Right cardiac atrium (tissue), 5 donors: ENCODE data around the gene ANKRD11. TPM values are rescaled to one million over a fixed set of nuclear protein-coding genes. Genes with fewer than 3 reads are reported as not detected.
A peak's percentile ranks its signal among the peaks of the same experiment; 100 is the strongest.

Experiments used
- ATAC-seq, 2 donors: fragments of 200-7000 bp; cut with Tn5 transposase; one replicate each; pipeline versions ENCODE4 v1.8.0 to v1.9.1; 2020; ENCODE audit warnings: moderate library complexity in 2 of 2, mild to moderate bottlenecking in 1 of 2
- DNase-seq, 3 donors: peaks; one replicate each; pipeline ENCODE4 v3.0.0-alpha.2; 2020
- H3K27ac ChIP-seq: one replicate; pipeline ENCODE4 v1.5.1; 2013; ENCODE audit warnings: mild to moderate bottlenecking, low read length, control low read depth, moderate library complexity
- H3K27me3 ChIP-seq: one replicate; pipeline ENCODE4 v1.6.1; 2013; ENCODE audit not compliant: control insufficient read depth, insufficient read depth
- H3K4me1 ChIP-seq: one replicate; pipeline ENCODE4 v1.6.1; 2013; ENCODE audit warnings: low read length; ENCODE audit not compliant: control insufficient read depth, insufficient read depth
- H3K4me3 ChIP-seq: one replicate; pipeline ENCODE4 v1.5.1; 2013; ENCODE audit warnings: low read length, control low read depth
- H3K9me3 ChIP-seq: one replicate; pipeline ENCODE4 v1.6.1; 2013; ENCODE audit warnings: low read length; ENCODE audit not compliant: control insufficient read depth
- WGBS: extraction: QIAGEN DNeasy Blood & Tissue Kit; methylation state at CpG from one replicate; pipeline ENCODE4 v1.1.7; 2013; 5-methylcytosine and 5-hydroxymethylcytosine counted together
- intact Hi-C, 4 donors: fragments of 100-400 bp; cut with DNase I; formaldehyde crosslinking; loops; one replicate each; pipeline versions ENCODE4 v1.11.0 to v1.14.0; 2022 to 2023
- polyA plus RNA-seq: library from polyadenylated mRNA; stranded (reverse); fragments of 200-250 nt; gene quantifications from one replicate; pipeline ENCODE4 v1.2.3, GENCODE V29; 2013
- total RNA-seq, 4 donors: library from RNA; stranded (reverse); fragmentation: NEBNext Ultra II Directional; extraction: Animal tissue kit (Norgen Biotek cat#: 25700); gene quantifications; one replicate each; pipeline ENCODE4 v1.2.1, GENCODE V29; 2021
- donor health status: healthy with polysubstance abuse.
- donor health status: DM: no; HTN: yes; CAD: no.
- donor health status: DM: no; HTN: no; CAD: no.
- donor health status: DM: no; HTN: yes; CAD: no; lungs with severe emphysema.
- donor health status: DM: yes; HTN: yes; CAD: no.

Gene ANKRD11
- total and polyA plus RNA-seq, 5 donors, result 75.3 to 98.9 (median 95.3) TPM

DNA sequence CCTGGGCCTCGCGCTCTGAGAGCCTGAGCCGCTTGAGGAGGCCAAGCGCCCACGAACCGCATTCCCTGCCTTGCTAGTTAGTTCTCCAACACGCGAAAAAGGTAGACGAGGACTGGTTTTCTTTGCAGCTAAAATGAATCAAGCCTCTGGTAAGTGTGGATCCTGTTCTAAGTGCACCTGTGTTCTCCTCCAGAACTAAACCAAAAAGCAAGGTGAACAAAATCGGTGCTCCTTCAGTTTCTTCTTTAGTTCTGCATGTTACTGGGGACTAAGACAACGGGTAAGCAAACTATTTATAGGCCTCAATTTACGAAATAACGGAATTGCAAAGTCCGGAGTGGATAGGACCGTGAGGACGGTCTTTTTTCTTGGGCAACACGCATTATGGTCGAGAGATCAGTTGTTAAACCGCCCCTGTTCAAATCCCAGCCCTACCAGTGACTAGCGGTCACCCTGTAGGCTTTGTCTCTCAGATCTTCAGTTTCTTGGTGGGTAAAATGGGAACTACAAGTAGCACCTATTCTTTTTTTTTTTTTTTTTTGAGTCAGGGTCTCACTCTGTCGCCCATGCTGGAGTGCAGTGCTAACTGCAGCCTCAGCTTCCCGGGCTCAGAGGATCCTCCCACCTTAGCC lies 993 bp upstream of the ANKRD11 start:
- DNase-seq (peak in 1 of 3 donors; percentile 12), ATAC-seq (no peak)
- Histone ChIP-seq H3K27ac (peak overlapping the region; percentile 95), H3K4me3 (peak overlapping the region; percentile 83), H3K4me1 (peaks cover 8% of the 10 kb centered on the region), H3K27me3 (no peaks in the 10 kb centered on the region), H3K9me3 (no peaks in the 10 kb centered on the region)
- WGBS, result 3% methylated on average over 22 of the region's 22 CpGs
- intact Hi-C loops, result loop anchor here in 1 of 4 donors (10.0 kb wide), 1 partner anchor 157 kb away; no protein-coding TSS in a partner anchor

DNA sequence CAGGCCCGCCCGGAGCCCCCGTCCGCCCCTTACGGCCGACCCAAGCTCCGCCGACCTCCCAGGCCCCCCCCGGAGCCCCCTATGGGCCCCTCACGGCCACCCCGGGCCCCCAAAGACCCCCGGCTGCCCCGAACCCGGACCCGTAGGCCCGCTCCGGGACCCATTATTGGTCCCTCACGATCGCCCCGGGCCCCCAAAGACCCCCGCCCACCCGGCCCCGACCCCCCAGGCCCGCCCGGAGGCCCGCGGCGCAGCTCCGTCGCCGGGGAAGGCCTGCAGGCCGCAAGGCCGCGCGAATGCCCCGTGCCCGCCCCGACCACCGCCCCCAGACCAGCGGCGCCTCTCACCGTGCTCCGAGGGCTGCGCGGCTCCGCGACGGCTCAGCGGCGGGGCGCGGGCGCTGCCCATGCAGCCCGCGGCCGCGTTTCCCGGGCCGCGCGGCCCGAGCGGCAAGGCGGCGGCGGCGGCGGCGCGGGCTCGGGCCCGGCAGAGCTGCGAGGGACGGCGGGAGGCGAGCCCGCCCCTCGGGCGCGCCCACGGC lies 393 bp downstream of the ANKRD11 start:
- H3K27ac ChIP-seq, result peak overlapping the region; percentile 95
- H3K9me3 ChIP-seq, result no peaks in the 10 kb centered on the region
- no peak for ATAC-seq
- intact Hi-C loops, result loop anchor here in 3 of 4 donors (5.0 to 10.0 kb wide), 3 partner anchors 85 to 155 kb away; no protein-coding TSS in a partner anchor
- peak; percentile 30 to 73 (median 67) for DNase-seq
- no peaks in the 10 kb centered on the region for H3K27me3 ChIP-seq
- under 1% methylated on average over 81 of the region's 81 CpGs for WGBS
- peak overlapping the region; percentile 100 for H3K4me3 ChIP-seq
- peaks cover 9% of the 10 kb centered on the region for H3K4me1 ChIP-seq

DNA sequence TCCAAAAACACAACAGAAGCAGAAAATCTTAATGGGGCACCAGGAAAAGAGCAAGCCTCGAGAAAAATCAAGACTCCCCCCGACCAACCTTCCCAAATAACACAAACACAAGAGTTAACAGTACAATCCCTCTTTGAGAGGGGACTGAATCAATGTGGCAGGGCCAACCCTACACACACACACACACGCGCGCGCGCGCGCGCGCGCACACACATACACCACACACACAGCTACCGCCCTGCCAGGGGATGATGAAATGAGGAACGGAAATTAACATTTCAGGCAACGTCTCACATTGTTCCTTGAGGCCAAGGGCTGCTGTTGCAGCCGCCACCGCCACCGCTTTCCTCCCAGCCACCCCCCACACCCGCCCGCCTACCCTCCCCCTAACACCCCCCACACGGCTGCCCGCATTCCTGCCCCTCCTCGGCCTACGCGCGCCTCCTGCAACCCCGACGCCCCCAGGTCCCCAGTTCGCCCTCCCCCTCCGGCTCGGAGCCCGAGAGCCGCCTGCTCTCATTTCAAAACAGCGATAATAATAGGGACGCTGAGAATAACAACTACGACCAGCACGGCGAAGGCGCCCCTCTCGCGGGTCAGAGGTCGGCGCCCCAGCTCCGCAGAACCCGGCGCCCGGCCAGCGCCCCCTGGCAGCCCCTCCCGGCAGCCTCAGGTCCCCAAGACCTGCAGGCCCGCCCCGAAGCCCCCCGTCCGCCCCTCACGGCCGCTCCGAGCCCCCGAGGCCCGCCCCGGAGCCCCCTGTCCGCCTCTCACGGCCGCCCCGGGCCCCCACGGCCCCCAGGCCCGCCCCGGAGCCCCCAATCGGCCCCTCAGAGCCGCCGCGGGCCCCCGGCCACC lies 1.1 kb downstream of the ANKRD11 start:
- Histone ChIP-seq H3K4me1 (peaks cover 11% of the 10 kb centered on the region), H3K4me3 (peak overlapping the region; percentile 100), H3K9me3 (no peaks in the 10 kb centered on the region), H3K27ac (peak overlapping the region; percentile 94), H3K27me3 (no peaks in the 10 kb centered on the region)
- intact Hi-C loops, result loop anchor here in 2 of 4 donors (5.0 to 10.0 kb wide), 2 partner anchors 84 to 152 kb away; no protein-coding TSS in a partner anchor
- peak; percentile 52 to 65 for ATAC-seq
- under 1% methylated on average over 71 of the region's 71 CpGs for WGBS
- DNase-seq, result peak; percentile 84 to 94 (median 94)

DNA sequence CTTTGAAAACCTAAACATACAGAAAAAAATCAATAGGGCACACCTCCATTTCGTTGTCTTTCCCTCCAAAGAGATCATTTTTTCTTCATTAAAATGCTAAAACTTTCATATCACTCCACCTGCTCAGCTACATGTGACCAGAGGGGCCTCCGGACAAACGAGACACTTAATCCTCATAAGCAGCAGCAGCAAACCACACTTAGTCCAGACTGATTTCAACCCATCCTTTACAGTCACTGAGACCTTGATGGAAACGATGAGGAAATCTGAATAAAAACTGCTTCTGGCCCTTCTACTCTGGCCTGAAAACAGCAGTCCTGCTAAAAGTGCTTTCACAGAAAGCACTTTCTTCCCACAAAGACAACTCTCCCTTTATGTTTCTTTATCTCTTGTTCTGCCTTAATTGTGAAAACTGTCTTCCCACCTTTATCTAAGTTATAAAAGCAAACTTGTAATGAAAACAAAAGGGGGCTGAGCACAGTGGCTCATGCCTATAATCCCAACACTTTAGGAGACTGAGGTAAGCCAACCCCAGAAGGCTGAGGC lies 4.6 kb downstream of the ANKRD11 start:
- Histone ChIP-seq H3K27ac (no peak overlapping the region), H3K4me1 (peaks cover 21% of the 10 kb centered on the region), H3K27me3 (no peaks in the 10 kb centered on the region), H3K9me3 (no peaks in the 10 kb centered on the region), H3K4me3 (no peak overlapping the region)
- 44% methylated on average over 4 of the region's 4 CpGs for WGBS
- DNase-seq, result no peak
- intact Hi-C loops, result loop anchor here in 2 of 4 donors (5.0 to 10.0 kb wide), 2 partner anchors 81 to 148 kb away; no protein-coding TSS in a partner anchor
- ATAC-seq, result no peak

DNA sequence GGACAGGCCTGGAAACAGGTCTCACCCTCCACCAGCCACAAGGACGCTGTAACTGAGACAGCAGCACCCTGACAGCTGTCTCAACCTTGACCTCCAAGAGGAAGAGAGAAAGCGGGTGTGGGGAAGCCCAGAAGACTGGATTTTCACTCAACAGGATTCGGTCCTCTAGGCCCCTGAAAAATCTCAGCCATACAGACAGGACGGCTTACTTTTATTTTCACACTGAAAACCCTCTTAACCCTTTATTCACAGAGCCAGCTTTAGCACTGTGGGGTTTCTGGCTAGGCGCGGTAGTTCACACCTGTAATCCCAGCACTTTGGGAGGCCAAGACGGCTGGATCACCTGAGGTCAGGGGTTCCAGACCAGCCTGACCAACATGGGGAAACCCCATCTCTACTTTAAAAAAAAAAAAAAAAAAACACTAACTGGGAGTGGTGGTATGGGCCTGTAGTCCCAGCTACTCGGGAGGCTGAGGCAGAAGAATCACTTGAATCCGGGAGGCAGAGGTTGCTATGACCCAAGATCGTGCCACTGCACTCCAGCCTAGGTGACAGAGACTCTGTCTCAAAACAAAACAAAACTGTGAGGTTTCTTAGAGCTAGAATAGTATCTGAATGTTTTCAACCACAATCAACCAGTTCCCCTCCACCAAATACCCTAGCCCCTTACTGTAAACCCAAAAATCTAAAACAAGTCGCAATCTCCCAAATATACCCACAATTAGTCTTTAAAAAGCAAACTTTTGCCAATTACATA lies 5.3 kb downstream of the ANKRD11 start:
- Histone ChIP-seq H3K27ac (peak overlapping the region; percentile 30), H3K4me1 (peaks cover 21% of the 10 kb centered on the region), H3K4me3 (no peak overlapping the region), H3K27me3 (no peaks in the 10 kb centered on the region), H3K9me3 (no peaks in the 10 kb centered on the region)
- DNase-seq, result peak in 1 of 3 donors; percentile 17
- ATAC-seq, result no peak
- intact Hi-C loops, result loop anchor here in 2 of 4 donors (5.0 to 10.0 kb wide), 2 partner anchors 80 to 148 kb away; no protein-coding TSS in a partner anchor
- 70% methylated on average over 11 of the region's 11 CpGs for WGBS

DNA sequence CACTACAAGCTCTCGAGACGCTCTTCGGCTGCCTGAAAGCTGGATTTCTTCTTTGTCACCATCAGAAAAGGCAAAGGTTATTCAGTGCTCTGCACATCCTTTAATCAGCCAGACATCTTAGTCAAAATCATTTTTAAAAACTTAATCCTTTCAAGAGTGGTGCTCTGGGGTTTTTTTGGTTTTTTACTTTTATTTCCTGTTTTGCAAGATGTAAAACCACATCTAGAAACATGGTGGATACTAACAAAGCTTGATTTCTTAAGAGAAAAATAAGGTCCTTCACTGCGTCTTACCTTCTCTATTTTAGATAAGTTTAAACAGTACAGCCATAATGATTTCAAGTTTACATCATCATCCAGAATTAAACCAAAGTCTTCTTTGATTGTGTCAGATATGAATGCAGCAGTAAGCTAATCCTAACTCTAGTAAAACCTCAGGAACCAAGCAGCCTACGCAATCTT lies 6.3 kb downstream of the ANKRD11 start:
- no peak for ATAC-seq
- no peaks in the 10 kb centered on the region for H3K27me3 ChIP-seq
- no peaks in the 10 kb centered on the region for H3K9me3 ChIP-seq
- intact Hi-C loops, result loop anchor here in 1 of 4 donors (10.0 kb wide), 1 partner anchor 79 kb away; no protein-coding TSS in a partner anchor
- H3K4me1 ChIP-seq, result peaks cover 21% of the 10 kb centered on the region
- no peak overlapping the region for H3K27ac ChIP-seq
- WGBS, result 60% methylated on average over 5 of the region's 5 CpGs
- no peak for DNase-seq
- H3K4me3 ChIP-seq, result no peak overlapping the region

DNA sequence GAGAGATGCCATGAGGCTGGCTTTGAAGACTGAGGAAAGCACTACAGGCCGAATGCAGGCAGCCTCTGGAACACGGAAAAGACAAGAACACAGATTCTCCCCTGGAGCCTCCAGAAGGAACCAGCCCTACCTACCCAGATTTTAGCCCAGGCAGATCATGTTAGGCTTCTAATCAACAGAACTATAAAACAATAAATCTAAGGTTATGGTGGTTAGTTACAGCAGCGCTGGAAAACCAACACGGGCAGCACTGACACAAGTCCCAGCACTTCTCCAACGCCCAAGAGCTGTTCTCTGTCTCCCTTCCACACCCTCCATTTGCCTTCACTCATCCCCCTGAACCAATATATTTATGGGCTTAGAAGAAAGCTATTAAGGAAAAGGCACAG lies 7.5 kb downstream of the ANKRD11 start:
- Histone ChIP-seq H3K4me1 (peaks cover 24% of the 10 kb centered on the region), H3K9me3 (no peaks in the 10 kb centered on the region), H3K4me3 (no peak overlapping the region), H3K27me3 (no peaks in the 10 kb centered on the region), H3K27ac (no peak overlapping the region)
- WGBS, result 68% methylated on average over 5 of the region's 5 CpGs
- no peak for DNase-seq
- ATAC-seq, result no peak
- intact Hi-C loops, result loop anchor here in 1 of 4 donors (10.0 kb wide), 1 partner anchor 78 kb away; no protein-coding TSS in a partner anchor

DNA sequence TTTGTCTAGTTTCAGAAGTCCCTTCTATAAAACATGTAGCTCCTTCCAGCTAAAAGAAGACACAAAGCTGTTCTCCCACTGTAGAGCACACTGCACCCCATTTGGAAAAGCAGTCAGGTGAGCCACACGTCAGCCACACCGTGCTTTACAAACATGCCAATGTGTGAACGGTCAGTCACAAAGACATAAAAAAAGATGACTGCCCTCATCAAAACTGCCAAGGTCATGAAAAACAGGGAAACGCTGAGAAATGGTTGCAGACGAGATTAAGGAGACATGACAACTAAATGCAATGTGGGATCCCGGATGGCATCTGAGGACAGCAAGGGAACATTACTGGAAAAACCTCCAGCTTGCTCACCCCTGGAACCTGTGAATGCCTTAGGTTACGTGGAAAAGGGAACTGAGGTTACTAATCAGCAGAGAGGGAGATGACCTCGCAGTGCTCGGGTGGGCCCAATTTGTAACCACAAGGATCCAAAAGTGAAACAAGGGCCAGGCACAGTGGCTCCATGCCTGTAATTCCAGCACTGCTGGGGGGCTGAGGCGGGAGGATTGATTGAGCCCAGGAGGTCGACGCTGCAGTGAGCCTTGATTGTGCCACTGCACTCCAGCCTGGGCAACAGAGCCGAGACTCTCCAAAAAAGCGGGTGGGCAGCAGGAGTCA lies 8.1 kb downstream of the ANKRD11 start:
- intact Hi-C loops, result loop anchor here in 1 of 4 donors (10.0 kb wide), 1 partner anchor 77 kb away; no protein-coding TSS in a partner anchor
- DNase-seq, result peak in 1 of 3 donors; percentile 36

DNA sequence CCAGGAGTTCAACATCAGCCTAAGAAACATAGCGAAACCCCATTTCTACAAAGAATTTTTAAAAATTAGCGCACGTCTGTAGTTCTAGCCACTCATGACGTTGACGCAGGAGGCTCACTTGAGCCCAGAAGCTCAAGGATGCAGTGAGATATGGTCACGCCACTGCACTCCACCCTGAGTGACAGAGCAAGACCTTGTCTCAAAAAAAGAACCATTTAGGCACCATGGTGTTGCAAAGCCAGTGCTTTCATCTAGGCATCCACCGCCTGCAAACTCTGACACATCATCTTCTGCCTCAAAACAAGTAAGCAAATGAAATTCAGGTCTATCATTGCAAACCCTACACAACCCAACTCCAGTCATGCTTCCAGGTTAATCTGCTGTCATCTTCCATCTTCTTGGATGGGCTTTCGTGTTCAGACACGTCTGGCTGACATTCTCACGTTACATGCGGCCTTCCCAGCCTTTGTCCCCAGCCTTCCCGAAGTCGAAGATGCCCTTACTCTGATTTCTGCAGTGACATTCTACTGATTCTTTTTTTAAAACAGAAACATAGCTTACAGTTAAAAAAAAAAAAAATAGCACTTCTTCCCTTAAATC lies 8.9 kb downstream of the ANKRD11 start:
- DNase-seq (no peak), ATAC-seq (no peak)
- Histone ChIP-seq H3K27ac (no peak overlapping the region), H3K27me3 (no peaks in the 10 kb centered on the region), H3K4me1 (peaks cover 23% of the 10 kb centered on the region), H3K9me3 (no peaks in the 10 kb centered on the region), H3K4me3 (no peak overlapping the region)
- intact Hi-C loops, result loop anchor here in 1 of 4 donors (10.0 kb wide), 1 partner anchor 77 kb away; no protein-coding TSS in a partner anchor
- WGBS, result 79% methylated on average over 13 of the region's 13 CpGs

More for the DNA sequence above, 8.1 kb downstream of the ANKRD11 start:
- no peak overlapping the region for H3K27ac ChIP-seq
- 47% methylated on average over 14 of the region's 14 CpGs for WGBS
- H3K4me3 ChIP-seq, result no peak overlapping the region
- peaks cover 22% of the 10 kb centered on the region for H3K4me1 ChIP-seq
- H3K9me3 ChIP-seq, result no peaks in the 10 kb centered on the region
- ATAC-seq, result peak in 1 of 2 donors; percentile 17
- H3K27me3 ChIP-seq, result no peaks in the 10 kb centered on the region
